GM23248 (cell line): ENCODE data around the gene DCP1A. TPM values are rescaled to one million over a fixed set of nuclear protein-coding genes. Genes with fewer than 3 reads are reported as not detected.
A peak's percentile ranks its signal among the peaks of the same experiment; 100 is the strongest.

ENCODE experiments used
- DNase-seq: peaks from one replicate; pipeline ENCODE4 v3.0.0-alpha.2; 2015
- H2AFZ ChIP-seq: fragments of 200-600 bp; sonication (generic); 2 replicates; pipeline ENCODE4 v1.6.1; 2016; ENCODE audit warnings: antibody characterized with exemption
- H3F3A ChIP-seq: fragments of 200-600 bp; sonication (generic); 2 replicates; pipeline ENCODE4 v1.6.1; 2016; ENCODE audit warnings: mild to moderate bottlenecking, antibody characterized with exemption, mixed run types; ENCODE audit not compliant: insufficient read depth
- H3K27ac ChIP-seq: fragments of 200-600 bp; sonication (generic); 2 replicates; pipeline ENCODE4 v1.5.1; 2016; ENCODE audit warnings: mild to moderate bottlenecking
- H3K27me3 ChIP-seq: fragments of 200-600 bp; sonication (generic); replicated peaks from 2 replicates; pipeline ENCODE4 v1.6.1; 2016; ENCODE audit warnings: mild to moderate bottlenecking; ENCODE audit not compliant: insufficient read depth
- H3K36me3 ChIP-seq: fragments of 200-600 bp; sonication (generic); 2 replicates; pipeline ENCODE4 v1.6.1; 2016; ENCODE audit warnings: low read depth, mild to moderate bottlenecking
- H3K4me1 ChIP-seq: fragments of 200-600 bp; sonication (generic); 2 replicates; pipeline ENCODE4 v1.6.1; 2016; ENCODE audit warnings: mild to moderate bottlenecking; ENCODE audit not compliant: insufficient read depth
- H3K4me2 ChIP-seq: fragments of 200-600 bp; sonication (generic); one replicate; pipeline ENCODE4 v1.6.1; 2016; ENCODE audit warnings: mild to moderate bottlenecking; ENCODE audit not compliant: unreplicated experiment
- H3K4me3 ChIP-seq: fragments of 200-600 bp; sonication (generic); 2 replicates; pipeline ENCODE4 v1.5.1; 2016; ENCODE audit warnings: mild to moderate bottlenecking
- H3K79me2 ChIP-seq: fragments of 200-600 bp; sonication (generic); 2 replicates; pipeline ENCODE4 v1.6.1; 2016; ENCODE audit warnings: mild to moderate bottlenecking; ENCODE audit not compliant: insufficient read depth
- H3K9ac ChIP-seq: fragments of 200-600 bp; sonication (generic); 2 replicates; pipeline ENCODE4 v1.6.1; 2016; ENCODE audit warnings: mild to moderate bottlenecking
- H3K9me2 ChIP-seq: fragments of 200-600 bp; sonication (generic); 2 replicates; pipeline ENCODE4 v1.6.1; 2016; ENCODE audit warnings: mixed run types, mild to moderate bottlenecking, moderate library complexity; ENCODE audit not compliant: insufficient read depth
- H3K9me3 ChIP-seq: fragments of 200-600 bp; sonication (generic); one replicate; pipeline ENCODE4 v1.6.1; 2017; ENCODE audit warnings: low read depth
- H4K20me1 ChIP-seq: fragments of 200-600 bp; sonication (generic); 2 replicates; pipeline ENCODE4 v1.6.0; 2016; ENCODE audit not compliant: insufficient read depth
- EZH2 ChIP-seq: fragments of 200-600 bp; sonication (generic); IDR thresholded peaks from 2 replicates; pipeline ENCODE4 v1.6.1; 2018; ENCODE audit warnings: antibody characterized with exemption, mild to moderate bottlenecking; ENCODE audit not compliant: insufficient read depth, poor library complexity, severe bottlenecking
- EZH2phosphoT487 ChIP-seq: fragments of 200-600 bp; sonication (generic); IDR thresholded peaks from 2 replicates; pipeline ENCODE4 v1.6.1; 2018; ENCODE audit warnings: antibody characterized with exemption, moderate library complexity, mild to moderate bottlenecking, low read depth; ENCODE audit not compliant: insufficient read depth
- WGBS, 2 experiments: methylation state at CpG; one replicate each; pipeline ENCODE4 v1.1.6; 2015 to 2017; ENCODE audit warnings: low lambda C conversion rate in 2 of 2, low coverage in 1 of 2; ENCODE audit errors: missing lambda C conversion rate in 2 of 2; 5-methylcytosine and 5-hydroxymethylcytosine counted together
- in situ Hi-C: fragments of 300-500 bp; cut with MboI; formaldehyde crosslinking; loops from 2 replicates; pipeline ENCODE4 v1.15.0; 2020
- polyA plus RNA-seq: library from polyadenylated mRNA; unstranded; fragments of >200 nt; fragmentation: Nextera tagmentation; extraction: Ambion mirVana; gene quantifications from 2 replicates; pipeline ENCODE4 v1.2.1, GENCODE V29; 2016
- total RNA-seq: library from RNA; depleted of rRNA; stranded (reverse); fragments of >200 nt; shearing (Covaris generic); gene quantifications from 2 replicates; pipeline ENCODE4 v1.2.3, GENCODE V29; 2014

The DCP1A gene
- total and polyA plus RNA-seq, 2 experiments from 2014 or later, result 13.1 to 27.2 TPM

DNA sequence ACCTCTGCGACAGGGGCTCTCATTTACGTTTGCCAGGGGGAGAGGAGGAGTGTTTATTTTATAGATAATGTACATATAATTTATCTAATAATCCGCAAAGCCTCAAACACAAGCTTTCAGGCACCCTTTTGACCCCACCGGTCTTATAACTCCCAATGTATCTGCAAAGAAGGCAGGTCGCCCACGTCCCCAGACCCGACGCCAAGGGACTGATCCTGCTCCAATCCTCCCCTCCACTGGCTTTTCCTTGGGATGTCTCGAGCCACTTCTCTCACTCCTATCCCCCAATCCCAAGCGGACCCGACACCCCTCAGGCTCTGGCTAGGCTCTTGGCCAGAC lies 452 bp downstream of the DCP1A start:
- peak overlapping the region; percentile 94 for H3K27ac ChIP-seq
- 0 to 1% methylated on average over 10 to 11 of the region's 11 CpGs for WGBS, 2 experiments
- no peaks in the 10 kb centered on the region for H3K9me2 ChIP-seq
- DNase-seq, result no peak
- no peaks in the 10 kb centered on the region for H4K20me1 ChIP-seq
- in situ Hi-C loops, result loop anchor here (25.0 kb wide), 1 partner anchor 540 kb away; the partner anchor contains the start of genes ACTR8 and SELENOK
- TF ChIP-seq EZH2phosphoT487 (no peak), EZH2 (no peak)
- peak overlapping the region; percentile 95 for H3K4me2 ChIP-seq
- H3F3A ChIP-seq, result no peaks in the 10 kb centered on the region
- peaks cover 54% of the 10 kb centered on the region for H3K79me2 ChIP-seq
- H3K9ac ChIP-seq, result peak overlapping the region; percentile 99
- H3K36me3 ChIP-seq, result peaks cover 13% of the 10 kb centered on the region; the same call in 1 of the 2 replicates
- H3K4me1 ChIP-seq, result peaks cover 20% of the 10 kb centered on the region
- peak overlapping the region; percentile 98 for H3K4me3 ChIP-seq
- peak overlapping the region; percentile 91 for H2AFZ ChIP-seq
- H3K9me3 ChIP-seq, result no peaks in the 10 kb centered on the region
- no peaks in the 10 kb centered on the region for H3K27me3 ChIP-seq

GRCh38 chr3:53346514-53346913 lies 829 bp downstream of the DCP1A start:
- peak overlapping the region; percentile 95 for H3K4me2 ChIP-seq
- no peaks in the 10 kb centered on the region for H3K9me2 ChIP-seq
- H3K36me3 ChIP-seq, result peaks cover 14% of the 10 kb centered on the region; the same call in 1 of the 2 replicates
- H3K9me3 ChIP-seq, result no peaks in the 10 kb centered on the region
- H2AFZ ChIP-seq, result peak overlapping the region; percentile 91
- peak; percentile 50 for DNase-seq
- peak overlapping the region; percentile 98 for H3K4me3 ChIP-seq
- peak overlapping the region; percentile 94 for H3K27ac ChIP-seq
- no peaks in the 10 kb centered on the region for H3K27me3 ChIP-seq
- TF ChIP-seq EZH2 (no peak), EZH2phosphoT487 (no peak)
- in situ Hi-C loops, result loop anchor here (25.0 kb wide), 1 partner anchor 541 kb away; the partner anchor contains the start of genes ACTR8 and SELENOK
- peaks cover 20% of the 10 kb centered on the region for H3K4me1 ChIP-seq
- H4K20me1 ChIP-seq, result no peaks in the 10 kb centered on the region
- WGBS, 2 experiments, result 1 to 2% methylated on average over 9 of the region's 9 CpGs
- peak overlapping the region; percentile 99 for H3K9ac ChIP-seq
- peaks cover 58% of the 10 kb centered on the region for H3K79me2 ChIP-seq
- H3F3A ChIP-seq, result no peaks in the 10 kb centered on the region

DNA sequence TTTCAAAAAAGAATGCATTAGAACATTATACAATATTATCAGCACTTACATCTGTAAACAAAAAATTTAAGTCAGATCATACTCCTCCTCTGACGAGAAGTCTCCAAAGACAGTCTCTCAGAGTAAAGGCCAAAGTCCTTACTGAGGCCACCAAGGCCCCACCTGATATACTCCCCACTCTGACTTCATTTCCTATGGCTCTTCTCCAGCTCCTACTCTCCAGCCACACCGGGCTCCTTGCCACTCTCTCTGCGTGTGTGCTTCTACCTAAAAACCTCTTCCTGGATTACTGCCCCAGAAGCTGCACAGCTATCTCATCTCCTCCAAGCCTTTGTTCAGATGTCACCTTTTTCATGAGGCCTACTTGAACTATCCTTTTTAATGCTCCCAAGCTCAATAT lies 5.0 kb downstream of the DCP1A start:
- no peak overlapping the region for H2AFZ ChIP-seq
- no peak overlapping the region for H3K9ac ChIP-seq
- no peaks in the 10 kb centered on the region for H3K9me2 ChIP-seq
- no peaks in the 10 kb centered on the region for H3K27me3 ChIP-seq
- no peak overlapping the region for H3K4me3 ChIP-seq
- H3K9me3 ChIP-seq, result no peaks in the 10 kb centered on the region
- no peaks in the 10 kb centered on the region for H4K20me1 ChIP-seq
- H3K27ac ChIP-seq, result no peak overlapping the region
- TF ChIP-seq EZH2phosphoT487, result no peak
- TF ChIP-seq EZH2, result no peak
- H3K79me2 ChIP-seq, result peaks cover 99% of the 10 kb centered on the region
- peaks cover 27% of the 10 kb centered on the region for H3K36me3 ChIP-seq
- in situ Hi-C loops, result loop anchor here (25.0 kb wide), 1 partner anchor 545 kb away; the partner anchor contains the start of genes ACTR8 and SELENOK
- H3K4me2 ChIP-seq, result no peak overlapping the region
- DNase-seq, result peak; percentile 36
- 84 to 89% methylated on average over 3 of the region's 3 CpGs for WGBS, 2 experiments
- no peaks in the 10 kb centered on the region for H3F3A ChIP-seq
- peaks cover 20% of the 10 kb centered on the region for H3K4me1 ChIP-seq

DNA sequence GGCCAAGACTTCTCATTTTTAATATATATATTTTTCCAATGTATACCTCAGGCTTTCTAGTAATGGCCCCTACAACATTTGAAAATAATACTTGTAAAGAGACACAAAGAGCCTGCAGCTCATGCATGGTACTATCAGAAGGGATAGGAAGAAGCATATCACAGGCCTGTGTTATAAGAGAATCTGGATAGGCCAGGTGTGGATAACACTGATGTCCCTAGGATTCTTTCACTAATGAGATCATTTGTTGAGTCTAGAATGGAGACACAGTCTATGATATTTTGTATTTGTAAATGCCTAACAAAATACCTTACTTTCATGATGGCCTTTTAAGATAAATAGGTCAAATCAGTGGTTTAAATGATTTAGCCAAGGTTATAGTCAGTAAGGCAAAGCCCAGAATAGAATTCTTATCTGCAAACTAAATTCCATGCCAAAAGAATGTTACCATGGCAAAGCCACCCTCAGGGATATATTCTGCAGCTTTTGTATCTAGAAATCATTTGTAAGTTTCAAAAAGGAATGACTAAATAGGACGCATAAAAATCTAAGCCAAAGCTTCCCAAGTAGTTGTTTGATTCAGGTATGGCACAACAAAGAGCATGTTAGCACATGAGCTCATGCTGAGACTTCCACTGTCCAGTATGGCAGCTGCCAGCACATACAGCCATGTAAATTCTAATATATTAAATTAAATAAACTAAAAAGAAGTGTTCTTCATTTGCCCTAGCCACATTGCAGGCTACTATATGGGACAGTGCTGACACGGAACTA lies 10.0 kb downstream of the DCP1A start:
- Histone ChIP-seq H3K79me2 (peaks cover 96% of the 10 kb centered on the region), H3K9ac (no peak overlapping the region), H3K27ac (no peak overlapping the region), H3K4me2 (no peak overlapping the region), H3K9me2 (no peaks in the 10 kb centered on the region), H3F3A (no peaks in the 10 kb centered on the region), H3K4me3 (no peak overlapping the region), H4K20me1 (no peaks in the 10 kb centered on the region), H3K4me1 (no peaks in the 10 kb centered on the region), H2AFZ (no peak overlapping the region), H3K36me3 (peaks cover 44% of the 10 kb centered on the region), H3K9me3 (no peaks in the 10 kb centered on the region), H3K27me3 (no peaks in the 10 kb centered on the region)
- 97 to 98% methylated on average over 2 of the region's 2 CpGs for WGBS, 2 experiments
- no peak for DNase-seq
- TF ChIP-seq EZH2phosphoT487 (no peak), EZH2 (no peak)
- in situ Hi-C loops, result loop anchor here (25.0 kb wide), 1 partner anchor 550 kb away; the partner anchor contains the start of genes ACTR8 and SELENOK
